ENCODE data around the gene IGFBP6.

Gene IGFBP6

DNA sequence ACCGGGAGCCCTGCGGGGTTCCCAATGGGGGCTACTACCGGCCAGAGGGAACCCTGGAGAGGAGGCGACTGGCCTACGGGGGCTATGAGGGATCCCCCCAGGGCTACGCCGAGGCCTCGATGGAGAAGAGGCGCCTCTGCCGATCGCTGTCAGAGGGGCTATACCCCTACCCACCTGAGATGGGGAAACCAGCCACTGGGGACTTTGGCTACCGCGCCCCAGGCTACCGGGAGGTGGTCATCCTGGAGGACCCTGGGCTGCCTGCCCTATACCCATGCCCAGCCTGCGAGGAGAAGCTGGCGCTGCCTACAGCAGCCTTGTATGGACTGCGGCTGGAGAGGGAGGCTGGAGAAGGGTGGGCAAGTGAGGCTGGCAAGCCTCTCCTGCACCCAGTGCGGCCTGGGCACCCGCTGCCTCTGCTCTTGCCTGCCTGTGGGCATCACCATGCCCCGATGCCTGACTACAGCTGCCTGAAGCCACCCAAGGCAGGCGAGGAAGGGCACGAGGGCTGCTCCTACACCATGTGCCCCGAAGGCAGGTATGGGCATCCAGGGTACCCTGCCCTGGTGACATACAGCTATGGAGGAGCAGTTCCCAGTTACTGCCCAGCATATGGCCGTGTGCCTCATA, 37.9 kb upstream of the IGFBP6 start:
- no peak for DNase-seq

DNA sequence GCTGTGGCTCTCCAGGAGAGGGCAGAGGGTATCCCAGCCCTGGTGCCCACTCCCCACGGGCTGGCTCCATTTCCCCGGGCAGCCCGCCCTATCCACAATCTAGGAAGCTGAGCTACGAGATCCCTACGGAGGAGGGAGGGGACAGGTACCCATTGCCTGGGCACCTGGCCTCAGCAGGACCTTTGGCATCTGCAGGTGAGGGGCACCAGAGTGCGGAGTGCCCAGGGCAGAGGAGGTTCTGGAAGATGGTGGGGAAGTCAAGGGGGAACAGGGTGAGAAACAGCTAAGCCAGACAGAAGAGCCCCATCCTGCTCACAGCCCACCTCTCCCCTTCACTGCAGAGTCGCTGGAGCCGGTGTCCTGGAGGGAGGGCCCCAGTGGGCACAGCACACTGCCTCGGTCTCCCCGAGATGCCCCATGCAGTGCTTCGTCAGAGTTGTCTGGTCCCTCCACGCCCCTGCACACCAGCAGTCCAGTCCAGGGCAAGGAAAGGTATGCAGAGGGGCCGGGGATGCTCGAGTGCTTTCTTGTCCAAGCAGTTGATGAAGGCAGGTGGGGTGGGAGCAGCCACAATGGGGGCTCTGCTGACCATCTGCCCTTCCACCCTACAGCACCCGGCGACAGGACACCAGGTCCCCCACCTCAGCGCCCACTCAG, 37.3 kb upstream of the IGFBP6 start:
- no peak for DNase-seq

DNA sequence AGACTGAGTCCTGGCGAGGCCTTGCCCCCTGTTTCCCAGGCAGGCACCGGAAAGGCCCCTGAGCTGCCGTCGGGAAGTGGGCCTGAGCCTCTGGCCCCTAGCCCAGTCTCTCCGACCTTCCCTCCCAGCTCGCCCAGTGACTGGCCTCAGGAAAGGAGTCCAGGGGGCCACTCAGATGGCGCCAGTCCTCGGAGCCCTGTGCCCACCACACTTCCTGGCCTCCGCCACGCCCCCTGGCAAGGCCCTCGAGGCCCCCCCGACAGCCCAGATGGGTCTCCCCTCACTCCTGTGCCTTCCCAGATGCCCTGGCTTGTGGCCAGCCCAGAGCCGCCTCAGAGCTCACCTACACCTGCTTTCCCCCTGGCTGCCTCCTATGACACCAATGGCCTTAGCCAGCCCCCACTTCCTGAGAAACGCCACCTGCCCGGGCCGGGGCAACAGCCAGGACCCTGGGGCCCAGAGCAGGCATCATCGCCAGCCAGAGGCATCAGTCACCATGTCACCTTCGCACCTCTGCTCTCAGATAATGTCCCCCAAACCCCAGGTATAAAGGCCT, 36.7 kb upstream of the IGFBP6 start:
- no peak for DNase-seq

DNA sequence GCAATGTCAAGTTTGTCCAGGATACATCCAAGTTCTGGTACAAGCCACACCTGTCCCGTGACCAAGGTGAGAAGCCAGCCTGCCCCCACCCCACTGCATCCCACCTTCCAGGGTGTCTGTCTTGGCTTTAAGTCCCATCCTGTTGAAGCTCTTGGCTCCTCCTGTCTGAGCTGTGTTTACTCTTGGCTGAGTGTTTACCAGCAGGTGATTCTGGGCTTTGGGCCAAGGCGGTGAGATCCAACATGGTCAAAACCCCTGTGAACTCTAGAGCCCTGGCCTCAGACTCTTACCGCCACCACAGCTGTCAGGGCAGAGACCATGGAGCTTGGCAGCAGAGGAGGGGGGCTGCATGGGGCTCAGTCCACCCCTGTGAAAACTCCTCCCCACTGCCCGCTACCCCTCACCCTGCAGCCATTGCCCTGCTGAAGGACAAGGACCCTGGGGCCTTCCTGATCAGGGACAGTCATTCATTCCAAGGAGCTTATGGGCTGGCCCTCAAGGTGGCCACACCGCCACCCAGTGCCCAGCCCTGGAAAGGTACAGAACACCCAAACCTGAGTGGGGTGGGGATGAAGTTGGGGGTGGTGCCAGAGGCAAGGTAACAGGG, 36.0 kb upstream of the IGFBP6 start:
- no peak for DNase-seq

DNA sequence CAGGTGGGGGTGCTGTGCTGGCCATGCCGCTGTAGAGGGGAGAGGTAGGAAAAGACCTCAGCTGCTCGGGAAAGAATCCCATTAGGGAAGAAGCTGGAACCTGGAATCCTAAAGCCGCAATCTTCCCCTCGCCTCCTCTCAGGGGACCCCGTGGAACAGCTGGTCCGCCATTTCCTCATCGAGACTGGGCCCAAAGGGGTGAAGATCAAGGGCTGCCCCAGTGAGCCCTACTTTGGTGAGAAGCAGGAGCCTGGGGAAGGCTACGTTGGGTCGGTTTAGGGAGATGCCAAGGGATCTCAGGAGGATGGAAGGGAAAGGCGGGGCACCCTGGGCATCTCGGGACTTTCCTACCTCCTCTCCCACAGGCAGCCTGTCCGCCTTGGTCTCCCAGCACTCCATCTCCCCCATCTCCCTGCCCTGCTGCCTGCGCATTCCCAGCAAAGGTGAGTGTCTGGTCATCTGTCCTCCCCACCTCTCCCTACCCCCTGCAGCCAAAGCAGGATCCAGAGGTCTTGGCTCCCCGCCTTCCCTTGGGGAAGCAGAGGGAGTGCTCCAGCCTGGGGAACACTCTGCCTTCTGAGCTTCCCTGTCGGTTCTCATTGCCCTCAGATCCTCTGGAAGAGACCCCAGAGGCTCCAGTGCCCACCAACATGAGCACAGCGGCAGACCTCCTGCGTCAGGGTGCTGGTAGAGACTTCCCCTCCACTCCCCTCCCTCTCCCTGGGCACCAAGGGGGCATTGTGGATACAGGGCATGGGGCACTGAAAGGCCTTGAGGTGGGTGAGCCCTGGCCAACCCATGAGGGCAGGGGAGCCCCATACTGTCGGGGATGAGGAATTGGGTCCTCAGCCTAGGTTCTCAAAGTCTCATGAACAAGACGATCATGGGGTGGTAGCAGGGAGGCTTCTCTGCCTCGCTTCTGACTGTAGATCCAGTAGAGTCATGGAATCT, 35.2 kb upstream of the IGFBP6 start:
- DNase-seq, result no peak

DNA sequence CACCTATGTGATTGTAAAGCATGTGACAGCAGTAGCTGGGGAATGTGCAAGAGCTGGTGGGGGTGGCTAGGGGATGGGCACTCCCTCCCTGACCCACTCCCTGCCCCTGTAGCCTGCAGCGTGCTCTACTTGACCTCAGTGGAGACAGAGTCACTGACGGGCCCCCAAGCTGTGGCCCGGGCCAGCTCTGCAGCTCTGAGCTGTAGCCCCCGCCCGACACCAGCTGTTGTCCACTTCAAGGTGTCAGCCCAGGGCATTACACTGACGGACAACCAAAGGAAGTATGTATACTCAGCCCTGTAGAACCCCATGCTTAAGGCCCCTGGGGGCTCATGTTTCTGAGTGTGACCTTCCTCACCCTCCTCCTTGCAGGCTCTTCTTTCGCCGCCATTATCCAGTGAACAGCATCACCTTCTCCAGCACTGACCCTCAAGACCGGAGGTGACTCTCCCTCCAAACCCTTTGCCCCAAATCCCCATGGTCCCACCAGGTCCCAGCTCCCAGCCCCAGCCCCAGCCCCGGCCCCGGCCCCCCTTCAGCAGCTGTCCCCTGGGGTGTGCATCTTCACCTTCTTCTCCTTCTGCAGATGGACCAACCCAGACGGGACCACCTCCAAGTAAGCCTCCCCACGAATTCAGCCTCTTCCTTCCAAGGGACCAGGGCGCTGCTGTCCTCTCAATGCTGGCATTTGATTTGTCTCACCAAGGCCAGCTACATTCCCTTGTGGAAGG, 34.3 kb upstream of the IGFBP6 start:
- DNase-seq, result no peak

DNA sequence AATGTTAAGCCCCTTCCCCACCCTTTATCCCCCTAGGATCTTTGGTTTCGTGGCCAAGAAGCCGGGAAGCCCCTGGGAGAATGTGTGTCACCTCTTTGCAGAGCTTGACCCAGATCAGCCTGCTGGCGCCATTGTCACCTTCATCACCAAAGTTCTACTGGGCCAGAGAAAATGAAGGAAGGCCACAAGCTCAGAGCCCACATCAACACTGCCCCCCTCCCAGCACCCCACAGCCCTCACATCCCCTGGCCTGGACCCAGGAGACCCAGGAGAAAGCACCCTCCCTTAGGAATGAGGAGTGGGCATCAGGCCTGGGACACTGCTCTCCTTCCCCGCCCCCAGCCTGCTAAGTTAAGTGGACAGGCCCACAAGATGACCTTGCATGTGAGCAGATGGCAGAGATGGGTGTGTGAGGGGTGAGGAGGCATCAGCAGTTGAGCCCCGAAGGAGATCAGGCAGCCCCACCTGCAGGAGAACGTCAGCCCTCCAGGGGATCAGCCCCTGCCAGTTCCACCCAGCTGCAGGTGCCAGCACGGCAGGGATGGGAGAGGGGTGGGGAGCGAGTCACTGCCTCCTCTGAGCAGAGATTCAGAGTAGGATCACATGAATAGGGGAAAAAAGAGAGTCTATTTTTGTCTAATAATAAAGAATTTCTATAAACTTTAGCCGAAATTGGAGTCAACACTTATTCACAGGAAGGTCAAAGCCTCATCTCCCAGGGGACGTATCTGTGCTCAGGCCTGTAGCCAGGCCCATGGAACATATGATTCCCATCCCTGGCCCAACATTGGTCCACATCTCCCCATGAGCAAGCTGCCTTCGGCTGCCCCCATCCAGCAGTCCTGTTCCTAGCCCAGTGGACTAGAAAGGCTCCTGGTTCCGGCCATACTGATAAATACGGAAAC, 33.5 kb upstream of the IGFBP6 start:
- DNase-seq, result no peak

DNA sequence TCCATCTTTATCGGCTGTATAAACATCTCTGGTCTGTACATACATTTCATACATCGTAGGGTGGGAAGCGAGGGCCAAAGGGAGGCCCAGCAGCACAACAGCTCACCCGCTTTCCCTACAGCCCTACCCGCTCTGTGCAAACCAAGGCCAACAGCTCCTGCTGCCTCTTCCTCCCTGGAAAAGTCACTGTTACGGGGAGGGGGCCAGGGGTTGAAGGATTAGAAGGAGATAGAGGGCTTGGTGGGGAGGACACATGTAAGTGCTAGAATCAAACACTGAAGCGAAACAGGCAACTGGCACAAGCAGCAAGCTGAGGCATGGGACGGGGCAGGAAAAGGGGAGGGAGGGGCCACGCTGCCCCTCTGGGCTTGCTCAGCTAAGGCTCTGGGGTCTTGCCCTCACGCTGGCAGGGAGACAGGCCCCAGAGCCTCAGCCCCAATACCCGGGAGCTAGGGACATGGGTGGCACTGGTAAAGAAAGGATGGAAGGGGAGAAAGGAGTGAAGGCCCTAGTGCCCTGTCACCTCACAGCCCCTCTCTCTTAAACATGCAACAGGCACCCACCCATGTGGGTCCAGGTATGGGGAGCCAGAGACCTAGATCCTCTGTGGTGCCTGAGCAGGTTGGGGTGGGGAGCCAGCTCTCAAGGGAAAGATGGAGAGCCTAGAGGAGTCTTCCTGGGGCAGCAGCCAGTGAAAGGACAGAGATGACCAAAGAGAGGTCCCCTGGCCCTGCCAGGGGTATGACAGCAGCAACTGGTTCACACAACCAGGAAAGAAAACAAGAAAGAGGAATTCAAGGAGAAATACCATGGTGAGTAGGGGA, 32.6 kb upstream of the IGFBP6 start:
- DNase-seq, result no peak

DNA sequence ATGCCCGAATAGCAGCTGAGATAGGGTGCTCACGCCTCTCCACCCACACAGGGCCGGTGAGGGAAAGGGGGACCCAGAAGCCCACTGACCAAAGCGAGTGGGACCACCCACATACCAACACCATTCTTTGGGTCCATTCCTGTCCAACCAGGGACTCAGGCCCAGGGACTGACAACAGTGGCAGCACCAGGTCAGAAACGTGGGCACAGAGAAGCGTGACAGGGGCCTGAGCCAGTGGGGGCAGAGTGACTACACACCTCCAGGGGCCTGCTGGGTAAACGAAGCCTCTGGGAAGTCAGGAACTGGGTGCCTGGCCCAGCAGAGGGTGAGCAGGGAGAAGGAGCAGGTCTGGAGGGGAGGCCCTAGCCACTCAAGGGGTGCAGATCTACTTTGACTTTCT, 32.0 kb upstream of the IGFBP6 start:
- DNase-seq, result no peak

DNA sequence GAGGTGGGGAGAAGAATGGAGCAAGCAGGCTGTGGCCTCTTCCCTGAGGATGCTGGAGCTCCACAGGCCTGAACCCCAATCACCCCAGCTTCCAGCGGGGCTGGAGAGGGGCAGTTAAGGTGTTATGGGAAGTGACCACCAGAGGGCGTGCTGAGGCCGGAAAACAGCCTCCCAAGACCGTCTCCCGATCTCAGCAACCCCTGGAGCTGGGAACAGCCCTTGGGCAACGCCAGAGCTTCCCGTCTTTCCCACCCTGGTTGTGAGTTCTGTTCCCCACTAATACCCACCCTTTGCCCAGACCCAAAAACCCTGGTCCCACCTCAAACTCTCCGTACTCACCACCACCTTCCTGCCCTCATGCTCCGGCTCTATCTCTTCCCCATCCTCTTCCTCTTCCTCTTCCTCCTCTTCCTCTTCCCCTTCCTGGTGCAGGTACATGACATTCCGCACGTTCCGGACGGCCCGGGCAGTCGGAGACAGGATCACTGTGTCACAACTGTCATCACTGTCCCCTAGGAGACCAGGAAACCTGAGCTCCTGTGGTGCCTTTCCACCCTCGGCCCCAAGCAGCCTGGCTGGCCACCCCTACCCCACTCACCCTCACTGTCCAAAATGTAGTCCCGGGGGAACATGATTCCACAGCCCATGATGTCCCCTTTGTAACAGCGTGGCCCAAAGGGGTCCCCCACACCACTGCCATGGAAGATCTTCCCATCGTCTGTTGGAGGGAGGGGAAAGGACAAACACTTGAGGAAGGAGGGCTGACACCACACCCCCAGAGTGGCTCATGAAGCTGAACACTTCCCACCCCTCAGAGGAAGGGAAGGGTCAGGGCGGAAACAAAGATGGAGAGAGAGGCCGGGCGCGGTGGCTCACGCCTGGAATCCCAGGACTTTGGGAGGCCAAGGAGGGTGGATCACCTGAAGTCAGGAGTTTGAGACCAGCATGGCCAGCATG, 31.2 kb upstream of the IGFBP6 start:
- peak; percentile 66 for DNase-seq

DNA sequence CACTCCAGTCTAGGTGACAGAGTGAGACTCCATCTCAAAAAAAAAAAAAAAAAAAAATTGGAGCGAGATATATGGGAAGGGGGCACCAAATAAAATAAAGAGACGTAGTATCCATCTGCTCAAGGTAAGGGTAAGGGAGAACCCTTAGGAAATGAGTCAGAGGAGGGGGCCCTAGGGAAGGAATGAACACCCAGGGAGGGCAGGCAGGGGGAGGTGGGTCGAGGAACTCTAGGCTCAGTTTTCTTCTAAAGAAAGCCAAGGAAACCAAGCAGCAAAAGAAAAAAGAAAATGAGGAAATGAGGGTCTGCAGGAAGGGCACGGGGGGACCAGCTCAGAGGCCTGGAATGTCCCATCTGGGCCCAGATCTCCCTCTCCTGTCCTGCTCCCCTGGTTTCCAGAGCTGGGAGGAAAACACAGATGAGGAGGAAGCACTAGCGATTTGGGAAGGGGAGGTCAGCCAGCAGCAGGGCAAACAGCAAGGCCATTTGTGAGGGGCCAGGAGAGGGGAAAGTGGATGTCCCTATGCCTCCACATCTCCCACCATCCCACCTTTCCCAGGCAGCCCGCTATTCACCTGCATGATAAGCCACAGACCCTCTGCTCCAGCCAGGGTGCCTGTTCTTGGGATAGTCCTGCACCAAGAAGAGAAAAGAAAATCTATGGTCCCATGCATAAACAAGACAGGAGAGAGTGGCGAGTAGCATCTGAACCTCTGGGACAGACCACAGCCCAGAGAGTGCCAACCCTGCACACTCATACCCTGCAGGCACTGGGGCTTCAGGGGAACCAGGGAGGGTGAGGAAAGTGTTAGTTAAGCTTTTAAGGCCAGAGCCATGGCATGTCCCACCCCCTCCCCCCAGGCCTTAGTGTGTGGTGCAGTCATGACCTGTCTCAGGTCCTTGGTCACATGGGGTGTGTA, 30.1 kb upstream of the IGFBP6 start:
- no peak for DNase-seq

DNA sequence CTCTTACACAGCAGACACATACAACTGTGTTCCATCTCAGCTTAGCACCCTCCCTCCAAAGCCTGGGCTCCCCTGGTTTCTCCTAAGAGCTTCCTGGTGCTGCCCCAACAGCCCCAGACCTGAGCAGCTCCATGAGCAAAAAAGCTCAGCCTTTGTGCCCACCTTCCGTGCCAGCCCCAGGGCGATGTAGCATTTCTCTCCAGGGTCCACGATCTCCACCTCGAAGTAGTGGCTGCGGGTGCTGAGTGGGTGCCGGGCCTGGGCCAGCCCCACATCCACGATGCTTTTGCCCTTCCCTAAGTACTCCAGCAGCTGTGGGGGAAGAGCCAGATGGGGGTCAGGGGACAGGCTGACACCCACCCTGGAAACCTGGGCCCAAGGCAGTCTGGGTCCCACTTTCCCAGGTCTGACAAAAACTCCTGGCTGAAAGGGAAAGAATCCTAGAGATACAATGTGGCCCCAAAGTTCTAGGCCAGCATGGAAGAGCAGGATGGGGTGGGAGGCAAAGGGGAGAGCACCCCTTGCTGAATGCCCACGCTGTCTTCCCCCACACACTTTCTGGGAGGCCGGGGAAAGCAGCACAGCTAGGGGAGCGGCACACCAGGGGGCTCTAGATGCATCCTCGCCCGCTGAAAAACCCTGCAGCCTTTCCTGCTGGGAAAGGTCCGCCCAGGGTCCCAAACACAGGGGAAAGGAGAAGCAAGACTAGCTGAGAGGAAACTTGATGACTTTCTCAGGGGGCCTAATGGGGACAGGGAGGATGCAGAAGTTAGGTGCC, 29.3 kb upstream of the IGFBP6 start:
- no peak for DNase-seq

DNA sequence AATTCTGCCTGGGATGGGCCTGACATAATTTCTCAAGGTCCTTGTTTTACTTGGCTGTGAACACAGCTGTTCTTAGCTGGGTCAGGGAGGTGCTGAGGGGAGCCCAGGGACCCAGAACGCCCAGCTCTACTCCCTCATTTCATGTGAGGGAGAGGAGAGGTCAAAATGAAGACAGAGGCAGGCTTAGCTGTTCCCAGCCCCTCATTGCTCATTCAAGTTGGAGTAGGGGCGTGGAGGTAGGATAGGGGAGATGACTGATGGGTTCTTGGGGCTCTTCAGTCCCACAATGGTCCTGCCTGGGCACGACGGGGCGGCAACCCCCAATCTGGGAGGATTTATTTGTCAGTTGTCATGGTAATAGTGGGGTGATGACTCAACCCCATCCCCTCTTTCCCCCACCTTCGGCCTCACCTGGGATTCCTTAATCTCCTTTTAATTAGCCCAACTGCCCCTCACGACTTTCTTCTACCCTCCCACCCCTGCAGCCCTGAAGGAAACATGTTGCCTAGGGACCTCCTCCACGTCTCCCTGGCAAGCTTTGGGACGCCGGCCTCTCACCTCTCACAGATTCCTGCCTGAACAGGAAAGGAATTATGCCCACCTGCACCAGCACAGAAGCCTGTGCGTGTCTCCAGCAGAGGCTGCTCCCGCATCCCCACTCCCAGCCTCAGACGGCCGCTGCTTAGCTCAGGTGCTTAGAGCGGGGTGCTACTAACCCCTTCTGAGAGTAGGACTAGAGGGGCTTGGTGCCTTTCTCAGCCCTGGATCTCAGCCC, 28.5 kb upstream of the IGFBP6 start:
- DNase-seq, result no peak

DNA sequence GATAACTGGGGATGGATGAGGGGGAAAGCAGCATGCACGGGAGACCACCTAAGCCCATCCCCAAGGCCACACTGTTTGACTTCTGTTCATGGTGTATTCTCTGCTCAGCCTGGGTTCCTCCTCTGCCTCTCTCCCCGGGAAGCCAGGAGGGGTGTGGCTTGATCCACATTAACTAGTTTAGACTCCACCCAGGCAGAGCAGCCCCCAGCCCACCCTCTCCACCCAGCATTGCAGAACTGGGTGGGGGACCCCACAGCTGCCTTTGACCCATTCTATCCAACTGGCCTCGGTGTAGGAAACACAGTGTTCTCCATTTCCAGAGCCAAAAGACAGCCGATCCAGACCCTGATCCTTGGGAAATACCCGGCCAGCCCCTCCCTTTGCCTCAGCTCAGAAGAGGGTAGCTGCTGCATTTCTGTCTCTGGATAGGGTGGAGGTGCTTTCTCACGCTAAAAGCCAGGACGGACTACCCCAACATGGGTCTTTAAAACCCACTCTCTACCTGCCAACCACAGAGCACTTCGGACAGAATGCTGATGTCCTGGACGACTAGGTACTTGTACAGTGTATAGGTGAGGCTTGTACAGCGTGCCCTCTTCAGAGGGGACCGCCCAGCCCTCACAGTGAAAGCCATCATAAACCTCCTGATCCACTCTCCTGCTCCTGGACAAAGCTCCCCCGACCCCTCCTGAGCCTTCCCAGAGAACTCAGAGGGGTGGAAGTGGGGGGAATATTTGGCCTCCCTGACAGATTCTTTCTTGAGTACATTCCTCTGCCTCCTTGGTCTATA, 27.7 kb upstream of the IGFBP6 start:
- DNase-seq, result no peak

DNA sequence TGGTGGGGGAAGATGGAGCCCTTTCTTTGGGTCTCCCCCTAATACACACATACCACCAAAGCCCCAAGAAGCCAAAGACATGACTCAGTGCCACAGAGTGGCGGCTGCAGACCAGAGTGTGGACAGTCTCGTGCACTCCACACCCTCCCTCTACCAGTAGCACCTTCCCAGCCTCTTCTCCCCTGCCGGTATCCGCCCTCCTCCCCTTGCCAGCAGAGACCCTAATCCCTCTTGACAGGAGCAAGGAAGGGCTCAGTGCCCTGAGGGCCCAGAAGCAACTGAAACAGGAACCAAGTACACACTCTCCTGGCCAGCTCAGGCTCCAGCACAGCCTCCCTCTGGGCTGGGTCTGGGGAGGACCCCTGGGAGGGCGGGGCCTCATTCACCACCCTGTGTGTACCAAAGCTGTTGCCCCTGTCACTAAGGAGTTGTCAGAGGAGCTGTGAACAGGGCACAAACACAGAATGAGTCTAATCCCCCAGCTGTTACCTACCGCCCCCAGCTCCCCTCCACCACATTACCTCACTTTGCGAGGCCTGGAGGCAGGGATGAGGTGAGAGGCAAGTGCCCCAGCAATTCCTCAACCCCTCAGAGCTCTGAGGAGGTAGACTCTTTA, 26.5 kb upstream of the IGFBP6 start:
- DNase-seq, result no peak

Data from effector CD4-positive, alpha-beta T cell (primary cell).